HG03439 (cell line): ENCODE data around the gene PTGFRN.
"Not testable (repeated sequence)": the region's sequence is repeated elsewhere in the genome, so short reads cannot be mapped to it uniquely, and the experiment has no call there.

Experiments
- ATAC-seq: cut with Tn5 transposase; IDR thresholded peaks from one replicate; pipeline ENCODE4 v1.9.1; 2021; ENCODE audit warnings: mild to moderate bottlenecking, moderate library complexity; ENCODE audit not compliant: unreplicated experiment

The PTGFRN gene

GRCh38 chr1:116915086-116915661 is 5.5 kb downstream of the PTGFRN start:
- no peak for ATAC-seq

DNA sequence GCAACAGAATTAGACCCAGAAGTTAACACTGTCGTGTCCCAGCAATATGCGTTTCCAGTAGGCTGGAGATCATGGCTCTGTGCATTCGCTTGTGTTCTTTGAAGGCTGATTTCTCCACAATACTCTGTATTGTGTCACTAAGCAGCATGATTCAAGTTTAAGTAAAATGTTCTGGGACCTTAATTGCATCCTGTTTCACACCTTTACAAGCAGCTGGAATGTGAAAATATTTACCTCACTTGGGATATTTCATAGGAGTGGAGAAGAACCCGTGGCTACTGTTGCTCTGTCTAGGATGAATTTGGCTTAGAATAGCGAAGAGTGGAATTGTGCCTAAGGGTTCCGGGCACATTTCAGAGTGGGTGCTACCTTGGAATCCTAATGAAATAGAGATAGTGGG is 6.3 kb downstream of the PTGFRN start:
- ATAC-seq: no peak

DNA sequence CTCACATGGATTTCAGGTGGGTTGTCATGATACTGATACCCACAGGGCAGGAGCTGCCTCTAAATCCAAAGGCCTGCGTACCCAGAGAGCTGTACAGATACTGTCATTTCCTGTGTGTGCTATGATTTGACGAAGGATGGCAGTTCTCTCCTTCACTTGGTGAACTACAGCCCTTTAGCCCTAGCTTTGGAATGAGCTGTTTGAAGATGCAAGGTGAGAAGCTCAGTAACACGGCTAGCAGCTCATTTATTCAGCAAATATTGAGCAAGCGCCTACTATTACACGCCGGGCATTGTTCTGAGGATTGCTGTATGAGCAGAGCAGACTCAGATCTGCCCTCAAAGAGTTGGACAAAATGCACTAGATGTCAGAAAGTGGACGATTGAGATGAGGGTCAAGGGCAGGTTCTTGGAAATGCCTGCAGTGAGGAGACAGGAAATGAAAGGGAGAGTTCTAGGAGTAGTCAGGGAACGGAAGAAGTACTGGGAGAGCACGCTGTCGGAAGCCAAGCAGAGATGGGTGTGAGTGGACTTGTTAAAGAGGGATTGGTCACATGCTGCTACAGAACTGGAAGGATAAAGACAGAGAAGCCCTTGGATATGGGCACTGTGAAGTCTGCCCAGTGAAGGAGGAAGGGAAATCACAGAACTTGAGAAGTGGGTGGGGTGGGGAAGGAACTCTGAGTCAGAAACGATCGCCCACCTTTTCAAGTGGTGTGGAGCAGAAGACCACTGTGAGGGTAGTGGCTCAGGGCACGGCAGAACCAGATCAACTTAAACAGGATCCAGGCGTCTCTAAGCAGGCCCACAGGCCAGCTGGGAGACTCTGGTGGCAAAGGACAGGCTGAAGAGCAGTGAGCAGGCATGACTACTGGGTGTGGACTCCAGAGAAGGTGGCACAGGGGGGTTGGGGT is 7.1 kb downstream of the PTGFRN start:
- ATAC-seq: no peak

DNA sequence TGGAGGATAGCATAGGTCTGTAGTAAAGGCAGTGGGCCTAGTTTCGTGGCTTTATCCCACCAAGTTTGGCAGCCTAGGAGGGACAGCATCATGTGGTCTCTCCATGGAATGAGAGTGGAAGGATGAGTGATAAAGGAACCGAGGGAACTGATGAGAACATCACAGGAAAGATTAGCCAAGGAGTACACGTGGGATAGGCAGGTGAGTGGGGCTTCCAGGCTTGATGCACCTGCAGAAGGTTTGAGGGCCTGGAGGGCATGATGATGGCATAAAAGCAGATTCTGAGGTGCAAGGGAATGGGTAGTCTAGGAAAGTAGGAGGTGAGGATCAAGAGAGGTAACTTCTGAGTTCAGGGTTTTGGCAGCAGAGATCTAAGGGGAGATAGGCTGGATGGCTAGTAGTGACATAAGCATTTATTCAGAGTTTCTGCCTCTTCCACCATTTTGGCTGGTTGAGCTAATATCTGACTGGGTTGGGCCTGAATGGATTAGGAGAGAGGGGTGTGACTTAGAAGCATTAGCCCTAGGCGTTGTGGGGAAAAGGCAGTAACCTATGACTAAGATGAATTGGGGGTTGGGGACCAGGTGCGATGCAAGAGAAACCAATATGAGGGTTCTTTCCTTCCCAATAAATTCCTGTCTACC is 9.1 kb downstream of the PTGFRN start:
- no peak for ATAC-seq

DNA sequence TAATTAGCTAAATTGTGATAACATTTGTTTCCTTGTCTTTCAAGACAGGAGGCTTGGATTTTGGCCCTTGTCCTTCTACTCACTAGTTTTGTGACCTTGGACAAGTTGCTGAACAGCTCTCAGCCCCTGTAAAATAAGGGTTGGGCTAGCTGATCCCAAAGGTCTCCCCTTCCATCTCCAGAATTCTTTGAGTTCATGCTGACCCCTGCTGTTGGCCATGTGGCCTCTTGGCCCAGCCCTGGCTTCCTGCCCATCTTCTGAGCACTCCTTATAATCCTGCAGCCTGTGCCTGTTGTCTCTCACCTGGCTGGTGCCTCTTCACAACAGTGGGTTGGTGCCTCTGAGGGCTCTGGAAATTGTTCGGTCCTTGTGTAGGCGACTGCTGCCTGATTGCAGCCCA is 10.1 kb downstream of the PTGFRN start:
- ATAC-seq: no peak

DNA sequence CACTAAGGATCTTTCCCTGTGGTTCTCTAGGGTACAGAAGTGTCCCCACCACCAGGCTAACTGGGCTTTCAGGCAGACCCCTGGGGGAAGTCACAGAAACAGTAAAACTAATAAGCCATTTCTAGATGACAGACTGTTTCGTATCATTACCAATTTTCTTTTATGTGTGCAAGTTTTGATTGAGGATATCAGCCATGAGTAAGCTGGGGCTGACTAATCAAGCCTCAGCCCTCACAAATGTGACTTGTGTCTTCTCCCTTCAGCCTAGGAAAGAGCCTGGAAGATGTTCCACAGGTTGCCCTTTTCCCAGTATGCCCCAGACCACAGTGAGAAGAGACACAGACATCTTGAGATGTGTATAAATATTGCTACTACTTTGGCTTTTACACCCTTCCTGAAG is 10.5 kb downstream of the PTGFRN start:
- ATAC-seq: no peak

GRCh38 chr1:116921301-116921885 is 11.7 kb downstream of the PTGFRN start:
- no peak for ATAC-seq

GRCh38 chr1:116921937-116922336 is 12.2 kb downstream of the PTGFRN start:
- ATAC-seq: no peak

GRCh38 chr1:116923421-116923820 is 13.7 kb downstream of the PTGFRN start:
- ATAC-seq: no peak

- ATAC-seq: no peak
These were observed 17.5 kb downstream of the PTGFRN start for GRCh38 chr1:116927049-116927798.

GRCh38 chr1:116929961-116930592 is 20.4 kb downstream of the PTGFRN start:
- ATAC-seq: no peak

DNA sequence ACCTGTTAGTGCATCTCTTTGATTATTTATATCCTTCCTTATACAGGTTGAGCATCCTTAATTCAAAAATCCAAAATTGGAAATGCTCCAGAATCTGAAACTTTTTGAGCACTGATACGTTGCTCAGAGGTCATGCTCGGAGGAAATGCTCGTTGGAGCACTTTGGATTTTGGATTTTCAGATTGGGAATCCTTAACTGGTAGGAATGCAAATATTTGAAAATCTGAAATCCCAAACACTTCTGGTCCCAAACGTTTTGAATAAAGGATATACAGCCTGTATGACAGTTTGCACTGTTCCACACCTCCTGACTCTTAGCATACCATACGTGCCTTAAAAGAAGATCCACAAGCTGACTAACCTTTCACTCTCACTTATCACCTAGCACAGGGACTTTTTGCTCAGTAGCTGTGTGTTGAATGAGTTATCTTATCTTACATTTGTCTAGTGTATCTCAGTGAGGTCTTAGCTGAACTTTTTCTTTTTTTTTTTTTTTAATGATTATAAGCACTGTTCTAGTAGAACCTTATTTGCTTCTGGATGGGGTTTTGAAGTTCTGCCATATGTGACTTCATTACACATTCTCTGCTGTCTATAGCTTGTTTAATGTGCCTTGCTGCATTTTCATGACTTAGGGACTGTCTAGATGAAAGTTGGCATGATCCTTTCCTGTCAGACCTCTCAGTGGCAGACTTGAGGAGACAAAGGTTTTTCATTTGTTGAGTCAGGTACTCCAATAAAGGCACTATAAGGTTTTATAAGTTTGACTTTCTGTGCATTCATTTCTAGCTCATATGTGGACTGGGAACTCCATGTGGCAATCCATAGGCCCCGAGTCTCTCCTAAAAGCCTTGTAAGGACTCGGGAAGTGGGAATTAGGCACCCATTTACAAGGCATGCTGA is 21.6 kb downstream of the PTGFRN start:
- no peak for ATAC-seq

GRCh38 chr1:116933606-116934515 is 24.1 kb downstream of the PTGFRN start:
- no peak for ATAC-seq

DNA sequence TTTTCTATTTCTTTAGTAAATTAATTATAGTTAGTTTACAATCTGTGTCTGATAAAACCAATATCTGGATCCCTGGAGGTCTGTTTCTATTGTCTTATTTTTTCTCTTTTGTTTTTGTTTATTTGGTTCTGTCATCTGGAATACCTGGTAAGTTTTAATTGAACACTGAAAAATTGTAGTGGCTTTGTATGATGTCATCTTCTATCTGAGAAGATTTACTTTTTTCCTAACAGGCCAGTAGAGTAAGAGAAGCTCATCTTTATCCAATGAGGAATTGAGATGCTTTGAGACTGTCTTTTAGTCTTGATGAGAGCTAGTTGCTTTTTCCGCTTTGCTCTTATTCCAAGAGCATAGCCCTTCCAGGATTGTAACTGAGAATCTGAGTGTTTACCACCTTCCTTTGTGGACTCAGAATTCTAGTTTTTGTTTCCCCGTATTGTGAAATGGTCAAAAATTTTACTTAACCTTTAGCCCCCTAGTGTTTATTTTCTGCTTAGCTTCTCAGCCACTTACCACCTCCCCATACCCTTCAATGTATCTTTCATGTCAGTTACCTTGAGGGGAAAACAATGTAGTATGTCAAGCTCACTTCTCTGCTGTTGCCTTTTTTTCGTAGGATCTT is 25.0 kb downstream of the PTGFRN start:
- no peak for ATAC-seq

DNA sequence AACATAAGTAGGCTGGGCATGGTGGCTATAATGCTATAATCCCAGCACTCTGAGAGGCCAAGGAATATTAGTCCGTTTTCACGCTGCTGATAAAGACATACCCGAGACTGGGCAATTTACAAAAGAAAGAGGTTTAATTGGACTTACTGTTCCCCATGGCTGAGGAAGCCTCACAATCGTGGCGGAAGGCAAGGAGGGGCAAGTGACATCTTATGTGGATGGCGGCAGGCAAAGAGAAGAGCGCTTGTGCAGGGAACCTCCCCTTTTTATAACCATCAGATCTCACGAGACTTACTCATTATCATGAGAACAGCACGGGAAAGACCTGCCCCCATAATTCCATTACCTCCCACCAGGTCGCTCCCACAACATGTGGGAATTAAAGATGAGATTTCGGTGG is 28.5 kb downstream of the PTGFRN start:
- no peak for ATAC-seq

DNA sequence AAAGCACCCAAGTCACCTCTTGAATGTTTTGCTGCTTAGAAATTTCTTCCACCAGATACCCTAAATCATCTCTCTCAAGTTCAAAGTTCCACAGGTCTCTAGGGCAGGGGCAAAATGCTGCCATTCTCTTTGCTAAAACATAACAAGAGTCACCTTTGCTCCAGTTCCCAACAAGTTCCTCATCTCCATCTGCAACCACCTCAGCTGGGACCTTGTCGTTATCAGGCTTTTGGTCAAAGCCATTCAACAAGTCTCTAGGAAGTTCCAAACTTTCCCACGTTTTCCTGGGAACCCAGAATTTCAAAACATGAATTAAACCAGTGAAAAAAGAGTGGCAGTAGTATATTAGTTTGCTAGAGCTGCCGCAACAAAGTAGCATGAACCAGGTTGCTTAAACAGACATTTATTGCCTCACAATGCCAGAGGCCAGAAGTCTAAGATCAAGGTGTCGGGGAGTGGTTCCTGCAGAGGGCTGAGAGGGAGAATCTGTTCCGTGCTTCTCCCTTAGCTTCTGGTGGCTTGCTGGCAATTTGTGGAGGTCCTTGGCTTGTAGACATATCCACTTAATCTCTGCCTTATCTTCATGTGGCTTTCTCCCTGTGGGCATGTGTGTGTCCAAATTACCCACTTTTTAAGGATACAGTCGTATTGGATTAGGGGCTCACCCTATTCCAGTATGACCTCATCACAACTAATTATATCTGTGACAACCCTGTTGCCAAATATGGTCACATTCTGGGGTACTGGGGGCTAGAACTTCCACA is 30.2 kb downstream of the PTGFRN start:
- ATAC-seq: not testable (repeated sequence)
